ENCODE results near the gene BHLHE23. TPM values are rescaled to one million over a fixed set of nuclear protein-coding genes. Genes with fewer than 3 reads are reported as not detected.
A peak's percentile ranks its signal among the peaks of the same experiment; 100 is the strongest.
"Not testable (repeated sequence)": the region's sequence is repeated elsewhere in the genome, so short reads cannot be mapped to it uniquely, and the experiment has no call there.

BHLHE23 gene
- total RNA-seq, 2 donors from 2014 or later, result not detected

- no peak overlapping the region for H3K4me3 Mint-ChIP-seq
- H3K9me3 Mint-ChIP-seq, result no peaks in the 10 kb centered on the region
- H3K27ac Mint-ChIP-seq, result no peak overlapping the region
- no peaks in the 10 kb centered on the region for H3K36me3 Mint-ChIP-seq (ENCODE audit: low read depth)
- no peaks in the 10 kb centered on the region for H3K27me3 Mint-ChIP-seq
- no peaks in the 10 kb centered on the region for H3K4me1 Mint-ChIP-seq
- no peak for ATAC-seq (replicated peaks)
Measured at GRCh38 chr20:62964700-62965099, 42.1 kb downstream of the BHLHE23 start.

GRCh38 chr20:62963614-62964397 lies 43.0 kb downstream of the BHLHE23 start:
- ATAC-seq (replicated peaks), result no peak
- no peaks in the 10 kb centered on the region for H3K9me3 Mint-ChIP-seq
- no peak overlapping the region for H3K27ac Mint-ChIP-seq
- H3K36me3 Mint-ChIP-seq (ENCODE audit: low read depth), result no peaks in the 10 kb centered on the region
- no peaks in the 10 kb centered on the region for H3K27me3 Mint-ChIP-seq
- no peak overlapping the region for H3K4me3 Mint-ChIP-seq
- H3K4me1 Mint-ChIP-seq, result no peaks in the 10 kb centered on the region

GRCh38 chr20:62962891-62963613 lies 43.7 kb downstream of the BHLHE23 start:
- Mint-ChIP-seq H3K36me3 (ENCODE audit: low read depth) (no peaks in the 10 kb centered on the region), H3K4me3 (no peak overlapping the region), H3K9me3 (no peaks in the 10 kb centered on the region), H3K27ac (no peak overlapping the region), H3K27me3 (no peaks in the 10 kb centered on the region), H3K4me1 (no peaks in the 10 kb centered on the region)
- no peak for ATAC-seq (replicated peaks)

GRCh38 chr20:62962221-62962879 lies 44.4 kb downstream of the BHLHE23 start:
- ATAC-seq (replicated peaks), result no peak
- H3K9me3 Mint-ChIP-seq, result no peaks in the 10 kb centered on the region
- H3K27me3 Mint-ChIP-seq, result no peaks in the 10 kb centered on the region
- no peak overlapping the region for H3K27ac Mint-ChIP-seq
- H3K36me3 Mint-ChIP-seq (ENCODE audit: low read depth), result no peaks in the 10 kb centered on the region
- no peaks in the 10 kb centered on the region for H3K4me1 Mint-ChIP-seq
- no peak overlapping the region for H3K4me3 Mint-ChIP-seq

- ATAC-seq (replicated peaks), result no peak
- H3K27me3 Mint-ChIP-seq, result no peaks in the 10 kb centered on the region
- H3K36me3 Mint-ChIP-seq (ENCODE audit: low read depth), result no peaks in the 10 kb centered on the region
- H3K9me3 Mint-ChIP-seq, result no peaks in the 10 kb centered on the region
- H3K27ac Mint-ChIP-seq, result no peak overlapping the region
- H3K4me3 Mint-ChIP-seq, result no peak overlapping the region
- no peaks in the 10 kb centered on the region for H3K4me1 Mint-ChIP-seq
Measured at GRCh38 chr20:62961799-62962198, 45.0 kb downstream of the BHLHE23 start.

GRCh38 chr20:62961310-62961783 lies 45.4 kb downstream of the BHLHE23 start:
- no peak overlapping the region for H3K4me3 Mint-ChIP-seq
- no peak for ATAC-seq (replicated peaks)
- no peaks in the 10 kb centered on the region for H3K36me3 Mint-ChIP-seq (ENCODE audit: low read depth)
- no peaks in the 10 kb centered on the region for H3K9me3 Mint-ChIP-seq
- H3K27ac Mint-ChIP-seq, result no peak overlapping the region
- no peaks in the 10 kb centered on the region for H3K4me1 Mint-ChIP-seq
- H3K27me3 Mint-ChIP-seq, result no peaks in the 10 kb centered on the region

- not testable (repeated sequence) for ATAC-seq (replicated peaks); H3K27me3 Mint-ChIP-seq; H3K4me3 Mint-ChIP-seq; H3K27ac Mint-ChIP-seq; H3K9me3 Mint-ChIP-seq; H3K36me3 Mint-ChIP-seq (ENCODE audit: low read depth); H3K4me1 Mint-ChIP-seq
Measured at GRCh38 chr20:62960446-62961309, 46.1 kb downstream of the BHLHE23 start.

- Mint-ChIP-seq H3K9me3 (no peaks in the 10 kb centered on the region), H3K4me1 (no peaks in the 10 kb centered on the region), H3K27ac (no peak overlapping the region), H3K36me3 (ENCODE audit: low read depth) (no peaks in the 10 kb centered on the region), H3K4me3 (no peak overlapping the region), H3K27me3 (no peaks in the 10 kb centered on the region)
- no peak for ATAC-seq (replicated peaks)
Measured at GRCh38 chr20:62959998-62960436, 46.7 kb downstream of the BHLHE23 start.

- no peak overlapping the region for H3K4me3 Mint-ChIP-seq
- ATAC-seq (replicated peaks), result peak; percentile 23
Measured at GRCh38 chr20:62959101-62959971, 47.4 kb downstream of the BHLHE23 start.

GRCh38 chr20:62958388-62959100 lies 48.2 kb downstream of the BHLHE23 start:
- no peak for ATAC-seq (replicated peaks)
- no peak overlapping the region for H3K4me3 Mint-ChIP-seq
- no peaks in the 10 kb centered on the region for H3K27me3 Mint-ChIP-seq
- peaks cover 5% of the 10 kb centered on the region for H3K4me1 Mint-ChIP-seq
- no peaks in the 10 kb centered on the region for H3K9me3 Mint-ChIP-seq
- H3K36me3 Mint-ChIP-seq (ENCODE audit: low read depth), result no peaks in the 10 kb centered on the region
- H3K27ac Mint-ChIP-seq, result no peak overlapping the region

More at GRCh38 chr20:62959101-62959971, 47.4 kb downstream of the BHLHE23 start:
- Mint-ChIP-seq H3K27ac (no peak overlapping the region), H3K4me1 (no peaks in the 10 kb centered on the region), H3K36me3 (ENCODE audit: low read depth) (no peaks in the 10 kb centered on the region), H3K27me3 (no peaks in the 10 kb centered on the region), H3K9me3 (no peaks in the 10 kb centered on the region)

GRCh38 chr20:62957136-62958117 lies 49.3 kb downstream of the BHLHE23 start:
- Mint-ChIP-seq H3K27me3 (no peaks in the 10 kb centered on the region), H3K27ac (no peak overlapping the region), H3K9me3 (no peaks in the 10 kb centered on the region), H3K4me1 (peaks cover 5% of the 10 kb centered on the region), H3K36me3 (ENCODE audit: low read depth) (no peaks in the 10 kb centered on the region), H3K4me3 (no peak overlapping the region)
- ATAC-seq (replicated peaks), result no peak

Measured in activated T-helper 17 cell treated with anti-CD3 and anti-CD28 coated beads, Interleukin-2, amount 50 U/mL, for 72 hours (primary cell).